Measurements from ENCODE around the gene TM4SF4. TPM values are rescaled to one million over a fixed set of nuclear protein-coding genes. Genes with fewer than 3 reads are reported as not detected.

Gene TM4SF4
- total RNA-seq, result 0.36 and 0.65 TPM in 2 replicates

GRCh38 chr3:149474250-149474817 is at the start of gene TM4SF4:
Gene TM4SF4, plus strand, starts transcription at chr3:149474697. Its CDS starts 181 bp downstream, at chr3:149474878.

Small RNA genes within 50 kb of the gene (small RNA-seq; reads per million reads assigned to genes)
- gene AC108751.2 (not detected), gene RNU6-1098P (not detected)

Other genes with a start within 250 kb of the TM4SF4 start
- gene TM4SF18, start 141.1 kb upstream of the TM4SF4 start, total RNA-seq, result 0.12 and 0.32 TPM in 2 replicates
- gene TM4SF1, start 97.0 kb upstream of the TM4SF4 start, total RNA-seq, result 1.3 and 3.8 TPM in 2 replicates
- gene WWTR1, start 183.3 kb downstream of the TM4SF4 start, total RNA-seq, result 94.5 and 118 TPM in 2 replicates